ENCODE measurements around the gene PLEKHA6.

Gene PLEKHA6

DNA sequence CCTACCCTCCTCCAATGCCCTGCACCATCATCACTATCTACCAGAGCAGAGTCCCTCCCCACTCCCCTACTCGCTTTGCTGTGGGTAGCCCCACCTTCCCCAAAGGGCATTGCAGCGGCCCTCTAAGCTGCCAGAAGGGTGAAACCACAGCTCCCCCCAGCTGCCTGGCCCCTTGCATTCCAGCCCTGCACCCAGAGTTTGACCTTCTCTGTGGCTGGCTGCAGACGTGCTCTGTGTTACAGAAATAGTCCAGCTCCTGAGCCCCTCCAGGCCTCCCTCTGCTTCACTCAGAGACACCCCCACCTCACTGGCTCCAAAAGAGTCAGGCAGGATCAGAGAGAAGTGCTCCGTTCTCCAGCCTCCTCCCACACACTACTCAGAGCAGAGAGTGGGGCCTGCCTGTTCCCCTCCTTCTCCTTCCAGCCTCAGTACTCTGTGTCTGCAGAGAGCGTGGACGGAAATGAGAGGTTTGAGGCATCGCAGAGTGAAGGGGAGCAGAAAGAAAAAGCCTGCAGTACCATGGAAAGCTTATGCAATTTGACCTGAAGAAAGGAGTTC is 63.2 kb downstream of the PLEKHA6 start:
- TF ChIP-seq ZFX (IDR thresholded peaks at IDR 0.05): no peak
- TF ChIP-seq, protein P1, sequence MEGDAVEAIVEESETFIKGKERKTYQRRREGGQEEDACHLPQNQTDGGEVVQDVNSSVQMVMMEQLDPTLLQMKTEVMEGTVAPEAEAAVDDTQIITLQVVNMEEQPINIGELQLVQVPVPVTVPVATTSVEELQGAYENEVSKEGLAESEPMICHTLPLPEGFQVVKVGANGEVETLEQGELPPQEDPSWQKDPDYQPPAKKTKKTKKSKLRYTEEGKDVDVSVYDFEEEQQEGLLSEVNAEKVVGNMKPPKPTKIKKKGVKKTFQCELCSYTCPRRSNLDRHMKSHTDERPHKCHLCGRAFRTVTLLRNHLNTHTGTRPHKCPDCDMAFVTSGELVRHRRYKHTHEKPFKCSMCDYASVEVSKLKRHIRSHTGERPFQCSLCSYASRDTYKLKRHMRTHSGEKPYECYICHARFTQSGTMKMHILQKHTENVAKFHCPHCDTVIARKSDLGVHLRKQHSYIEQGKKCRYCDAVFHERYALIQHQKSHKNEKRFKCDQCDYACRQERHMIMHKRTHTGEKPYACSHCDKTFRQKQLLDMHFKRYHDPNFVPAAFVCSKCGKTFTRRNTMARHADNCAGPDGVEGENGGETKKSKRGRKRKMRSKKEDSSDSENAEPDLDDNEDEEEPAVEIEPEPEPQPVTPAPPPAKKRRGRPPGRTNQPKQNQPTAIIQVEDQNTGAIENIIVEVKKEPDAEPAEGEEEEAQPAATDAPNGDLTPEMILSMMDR (conservative IDR thresholded peaks at IDR 0.05): no peak
- H3K27ac ChIP-seq: no peak overlapping the region

DNA sequence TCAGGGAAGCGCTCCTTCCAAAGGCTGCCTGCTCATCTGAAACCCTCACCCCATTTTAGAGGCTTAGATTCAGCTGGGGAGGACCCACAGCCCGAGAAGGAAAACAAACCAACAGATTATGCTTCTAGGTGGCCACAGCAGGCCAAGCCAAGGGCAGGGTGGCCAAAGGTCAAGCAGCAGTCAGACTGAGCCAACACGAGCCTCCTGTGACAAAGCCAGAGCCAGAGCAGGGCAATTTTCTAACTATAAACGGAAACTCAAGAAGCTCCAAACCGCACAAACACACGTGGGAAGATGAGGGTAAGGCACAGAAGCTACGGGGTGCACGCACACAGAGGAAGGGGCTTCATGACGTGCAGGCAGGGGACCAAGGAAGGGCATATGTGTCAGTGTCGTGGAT is 64.1 kb downstream of the PLEKHA6 start:
- H3K27ac ChIP-seq: peak overlapping the region; percentile 4
- TF ChIP-seq, protein P1 (conservative IDR thresholded peaks at IDR 0.05): no peak
- no peak for TF ChIP-seq ZFX (IDR thresholded peaks at IDR 0.05)

DNA sequence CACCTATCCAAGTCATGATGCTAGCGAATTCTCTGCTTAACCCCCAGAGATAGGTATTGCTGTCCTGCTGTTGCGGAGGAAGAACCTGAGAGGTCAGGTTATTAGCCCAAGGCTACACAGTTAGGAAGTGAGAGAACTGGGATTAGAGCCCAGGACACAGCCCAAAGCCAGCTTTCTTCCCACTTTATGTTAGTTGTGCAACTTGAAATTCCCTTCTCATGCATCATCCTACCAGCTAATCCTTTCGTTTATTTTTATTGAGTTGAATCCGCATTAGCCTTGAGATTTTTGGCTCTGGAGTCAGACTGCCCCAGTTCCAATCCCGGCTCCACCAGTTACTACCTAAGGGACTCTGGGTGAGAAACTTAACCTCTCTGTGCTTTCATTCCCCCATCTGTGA is 65.4 kb downstream of the PLEKHA6 start:
- H3K27ac ChIP-seq: peak overlapping the region; percentile 14; the same call in 1 of the 2 replicates
- TF ChIP-seq, protein P1 (conservative IDR thresholded peaks at IDR 0.05): no peak
- TF ChIP-seq ZFX (IDR thresholded peaks at IDR 0.05): no peak

DNA sequence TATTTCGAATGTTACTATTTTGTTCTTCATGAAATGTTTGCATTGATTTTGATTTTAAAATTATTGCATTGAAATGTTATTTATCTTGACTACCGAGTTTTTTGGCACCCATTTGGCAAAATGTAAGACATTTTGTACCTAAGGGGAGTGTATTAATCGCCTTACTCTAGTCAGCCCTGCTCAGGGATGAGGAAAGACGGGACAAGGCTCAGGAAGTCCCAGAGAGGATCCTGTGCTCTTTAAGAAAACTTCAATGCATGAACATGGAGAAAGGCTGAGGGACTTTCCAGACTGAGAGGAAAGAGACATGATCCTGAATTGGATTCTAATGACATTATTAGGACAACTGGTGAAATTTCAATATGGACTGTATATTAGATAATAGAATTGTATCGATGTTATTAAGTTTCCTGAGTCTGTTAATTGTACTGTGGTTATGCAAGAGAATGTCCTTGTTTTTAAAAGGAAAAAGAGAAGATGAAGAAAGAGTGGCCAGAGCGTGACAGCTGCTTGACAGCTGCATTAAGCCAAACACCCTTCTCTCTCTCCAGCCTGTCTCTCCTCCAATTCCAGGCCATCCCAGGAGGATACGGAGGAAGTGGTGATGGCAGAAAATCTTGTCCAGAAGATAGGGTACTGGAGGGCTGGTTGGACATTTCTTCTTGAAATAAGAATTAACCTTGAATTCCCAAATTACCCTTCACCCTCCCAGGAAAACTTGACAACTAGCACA is 66.0 kb downstream of the PLEKHA6 start:
- TF ChIP-seq, protein P1 (conservative IDR thresholded peaks at IDR 0.05): no peak
- TF ChIP-seq ZFX (IDR thresholded peaks at IDR 0.05): no peak
- peak overlapping the region; percentile 14; the same call in 1 of the 2 replicates for H3K27ac ChIP-seq

DNA sequence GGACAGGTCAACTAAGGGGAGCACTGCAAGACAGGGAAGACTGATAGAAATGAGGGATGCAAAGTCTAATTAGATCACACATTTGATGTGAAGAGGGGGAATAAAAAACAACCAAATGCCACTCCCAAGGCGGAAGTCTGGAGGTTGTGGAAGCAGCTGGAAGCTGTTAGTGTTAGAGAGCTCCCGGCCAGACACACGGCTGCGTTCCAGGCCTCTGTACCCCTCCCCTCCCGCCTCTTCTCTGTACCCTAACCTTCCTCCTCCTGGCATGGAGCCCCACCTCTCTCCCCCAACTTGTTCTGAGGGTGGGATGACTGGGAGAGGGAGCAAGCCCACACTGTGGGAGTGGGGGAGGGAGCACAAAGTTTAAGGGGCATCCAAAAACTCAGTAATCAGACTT is 67.0 kb downstream of the PLEKHA6 start:
- no peak for TF ChIP-seq ZFX (IDR thresholded peaks at IDR 0.05)
- TF ChIP-seq, protein P1 (conservative IDR thresholded peaks at IDR 0.05): no peak

DNA sequence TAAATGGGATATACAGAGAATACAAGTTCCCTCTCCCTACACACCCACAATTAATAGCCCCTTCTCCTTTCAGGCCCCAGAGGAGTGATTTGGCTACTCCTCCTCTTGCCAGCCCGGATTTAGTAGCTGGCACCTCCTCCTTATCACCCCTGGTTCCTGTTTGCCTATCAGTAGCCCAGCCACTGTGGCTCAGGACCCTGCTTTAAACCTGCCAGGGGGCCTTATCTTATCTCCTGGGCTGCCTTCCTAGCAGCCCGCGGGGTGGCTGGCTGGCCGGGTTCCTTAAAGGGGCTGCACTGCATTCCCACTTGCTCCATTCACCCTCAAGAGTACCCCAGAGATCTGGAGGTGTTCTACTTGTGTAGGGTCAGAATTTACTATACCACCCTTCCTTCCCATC is 70.4 kb downstream of the PLEKHA6 start:
- TF ChIP-seq ZFX (IDR thresholded peaks at IDR 0.05): no peak
- TF ChIP-seq, protein P1 (conservative IDR thresholded peaks at IDR 0.05): no peak
- H3K27ac ChIP-seq: peak overlapping the region; percentile 34

More for the DNA sequence above, 67.0 kb downstream of the PLEKHA6 start:
- no peak overlapping the region for H3K27ac ChIP-seq

DNA sequence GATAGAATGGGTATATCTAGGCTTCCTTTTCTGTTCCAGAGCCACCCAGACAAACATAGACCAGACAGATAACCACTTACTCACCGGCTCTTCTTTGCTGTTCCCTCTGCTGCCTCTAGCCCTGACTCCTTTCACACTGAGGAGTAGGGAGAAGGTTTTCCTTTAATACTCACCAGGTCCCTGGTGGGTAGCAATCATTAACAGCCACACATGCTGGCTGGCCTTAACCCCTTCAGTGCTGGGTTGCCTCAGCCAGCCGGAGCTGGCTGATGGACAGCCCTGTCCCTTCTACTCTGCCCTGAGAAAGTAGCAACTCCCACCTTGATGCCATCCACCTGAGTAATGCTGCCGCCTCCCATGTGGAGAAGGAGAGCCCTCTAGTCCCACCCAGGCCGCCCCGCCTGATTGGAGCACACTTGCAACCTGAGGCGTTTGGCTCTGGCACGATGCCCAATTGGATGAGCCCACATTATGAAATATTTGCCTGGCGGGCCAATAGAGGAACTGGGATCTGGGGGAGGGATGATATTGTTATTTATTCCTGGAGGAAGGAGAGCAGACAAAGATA is 71.6 kb downstream of the PLEKHA6 start:
- TF ChIP-seq ZFX (IDR thresholded peaks at IDR 0.05): no peak
- TF ChIP-seq, protein P1 (conservative IDR thresholded peaks at IDR 0.05): no peak
- H3K27ac ChIP-seq: peak overlapping the region; percentile 96
